ES-I3 (cell line): ENCODE data around the gene PARD6A.

Experiments used
- H3K36me3 ChIP-seq: 2 replicates; pipeline ENCODE4 v1.6.1; 2013; ENCODE audit warnings: mild to moderate bottlenecking, low read length, control low read depth, moderate library complexity; ENCODE audit not compliant: insufficient read depth
- H3K4me1 ChIP-seq: 2 replicates; pipeline ENCODE4 v1.6.1; 2013; ENCODE audit warnings: mild to moderate bottlenecking, control low read depth, low read length; ENCODE audit not compliant: insufficient read depth
- H3K9ac ChIP-seq: 2 replicates; pipeline ENCODE4 v1.6.1; 2013; ENCODE audit warnings: low read depth, mild to moderate bottlenecking, low read length, moderate library complexity
- H3K9me3 ChIP-seq: 2 replicates; pipeline ENCODE4 v1.6.1; 2013; ENCODE audit warnings: mild to moderate bottlenecking, low read length, moderate library complexity; ENCODE audit not compliant: control insufficient read depth, insufficient read depth

The PARD6A gene

GRCh38 chr16:67707790-67708189 is 47.0 kb downstream of the PARD6A start:
- peaks cover 3% of the 10 kb centered on the region; the same call in 1 of the 2 replicates for H3K36me3 ChIP-seq
- H3K9me3 ChIP-seq: no peaks in the 10 kb centered on the region
- H3K4me1 ChIP-seq: peaks cover 12% of the 10 kb centered on the region; the same call in 1 of the 2 replicates
- no peak overlapping the region for H3K9ac ChIP-seq

GRCh38 chr16:67708368-67708771 is 47.6 kb downstream of the PARD6A start:
- Histone ChIP-seq H3K4me1 (peaks cover 14% of the 10 kb centered on the region; the same call in 1 of the 2 replicates), H3K36me3 (peaks cover 3% of the 10 kb centered on the region; the same call in 1 of the 2 replicates), H3K9ac (no peak overlapping the region), H3K9me3 (no peaks in the 10 kb centered on the region)

GRCh38 chr16:67709050-67709449 is 48.3 kb downstream of the PARD6A start:
- Histone ChIP-seq H3K36me3 (peaks cover 3% of the 10 kb centered on the region; the same call in 1 of the 2 replicates), H3K9ac (no peak overlapping the region), H3K4me1 (peaks cover 20% of the 10 kb centered on the region; the same call in 1 of the 2 replicates), H3K9me3 (no peaks in the 10 kb centered on the region)

GRCh38 chr16:67710607-67711006 is 49.8 kb downstream of the PARD6A start:
- H3K9ac ChIP-seq: no peak overlapping the region
- peaks cover 3% of the 10 kb centered on the region; the same call in 1 of the 2 replicates for H3K36me3 ChIP-seq
- no peaks in the 10 kb centered on the region for H3K9me3 ChIP-seq
- peaks cover 20% of the 10 kb centered on the region; the same call in 1 of the 2 replicates for H3K4me1 ChIP-seq
